Measurements from ENCODE around the gene TPST1. TPM values are rescaled to one million over a fixed set of nuclear protein-coding genes. Genes with fewer than 3 reads are reported as not detected.

The TPST1 gene
- polyA plus RNA-seq, 1 of the 3 experiments (the other 2 are of a cell fraction) = 36.4 TPM

DNA sequence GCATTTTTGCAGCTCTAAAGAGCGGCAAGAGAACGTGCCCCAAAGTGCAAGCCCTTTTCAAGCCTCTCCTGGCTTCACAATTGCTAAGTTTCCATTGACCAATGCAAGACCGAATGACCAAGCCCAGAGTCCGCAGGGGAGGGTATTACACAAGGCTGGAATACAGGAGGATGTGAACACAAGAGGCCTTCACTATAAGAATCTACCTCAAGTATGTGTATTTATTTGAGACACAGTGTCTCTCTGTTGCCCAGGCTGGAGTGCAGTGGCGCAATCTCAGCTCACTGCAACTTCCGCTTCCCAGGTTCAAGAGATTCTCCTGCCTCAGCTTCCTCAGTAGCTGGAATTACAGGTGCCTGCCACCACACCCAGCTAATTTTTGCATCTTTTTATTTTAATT is 22.2 kb upstream of the TPST1 start (continued):
- TF ChIP-seq, protein P1, sequence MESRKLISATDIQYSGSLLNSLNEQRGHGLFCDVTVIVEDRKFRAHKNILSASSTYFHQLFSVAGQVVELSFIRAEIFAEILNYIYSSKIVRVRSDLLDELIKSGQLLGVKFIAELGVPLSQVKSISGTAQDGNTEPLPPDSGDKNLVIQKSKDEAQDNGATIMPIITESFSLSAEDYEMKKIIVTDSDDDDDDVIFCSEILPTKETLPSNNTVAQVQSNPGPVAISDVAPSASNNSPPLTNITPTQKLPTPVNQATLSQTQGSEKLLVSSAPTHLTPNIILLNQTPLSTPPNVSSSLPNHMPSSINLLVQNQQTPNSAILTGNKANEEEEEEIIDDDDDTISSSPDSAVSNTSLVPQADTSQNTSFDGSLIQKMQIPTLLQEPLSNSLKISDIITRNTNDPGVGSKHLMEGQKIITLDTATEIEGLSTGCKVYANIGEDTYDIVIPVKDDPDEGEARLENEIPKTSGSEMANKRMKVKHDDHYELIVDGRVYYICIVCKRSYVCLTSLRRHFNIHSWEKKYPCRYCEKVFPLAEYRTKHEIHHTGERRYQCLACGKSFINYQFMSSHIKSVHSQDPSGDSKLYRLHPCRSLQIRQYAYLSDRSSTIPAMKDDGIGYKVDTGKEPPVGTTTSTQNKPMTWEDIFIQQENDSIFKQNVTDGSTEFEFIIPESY (IDR thresholded peaks at IDR 0.05; ENCODE audit: borderline replicate concordance, low read depth) = no peak
- no peak for TF ChIP-seq TCF12 (IDR thresholded peaks at IDR 0.05)
- TF ChIP-seq, protein P2, sequence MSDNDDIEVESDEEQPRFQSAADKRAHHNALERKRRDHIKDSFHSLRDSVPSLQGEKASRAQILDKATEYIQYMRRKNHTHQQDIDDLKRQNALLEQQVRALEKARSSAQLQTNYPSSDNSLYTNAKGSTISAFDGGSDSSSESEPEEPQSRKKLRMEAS (IDR thresholded peaks at IDR 0.05; ENCODE audit: low read depth) = no peak
- TF ChIP-seq TAF1 (IDR thresholded peaks at IDR 0.05; ENCODE audit: borderline replicate concordance, low read depth, low read length) = no peak
- TF ChIP-seq, protein P3, sequence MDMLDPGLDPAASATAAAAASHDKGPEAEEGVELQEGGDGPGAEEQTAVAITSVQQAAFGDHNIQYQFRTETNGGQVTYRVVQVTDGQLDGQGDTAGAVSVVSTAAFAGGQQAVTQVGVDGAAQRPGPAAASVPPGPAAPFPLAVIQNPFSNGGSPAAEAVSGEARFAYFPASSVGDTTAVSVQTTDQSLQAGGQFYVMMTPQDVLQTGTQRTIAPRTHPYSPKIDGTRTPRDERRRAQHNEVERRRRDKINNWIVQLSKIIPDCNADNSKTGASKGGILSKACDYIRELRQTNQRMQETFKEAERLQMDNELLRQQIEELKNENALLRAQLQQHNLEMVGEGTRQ (IDR thresholded peaks at IDR 0.05; ENCODE audit: borderline replicate concordance, low read depth, low read length) = no peak
- TF ChIP-seq EZH2phosphoT487 (IDR thresholded peaks at IDR 0.05; ENCODE audit: borderline replicate concordance, low read depth) = no peak
- no peak for TF ChIP-seq RFX5 (IDR thresholded peaks at IDR 0.05; ENCODE audit: low read length)
- TF ChIP-seq RXRA (IDR thresholded peaks at IDR 0.05; ENCODE audit: borderline replicate concordance, low read depth) = no peak
- TF ChIP-seq, protein P4, sequence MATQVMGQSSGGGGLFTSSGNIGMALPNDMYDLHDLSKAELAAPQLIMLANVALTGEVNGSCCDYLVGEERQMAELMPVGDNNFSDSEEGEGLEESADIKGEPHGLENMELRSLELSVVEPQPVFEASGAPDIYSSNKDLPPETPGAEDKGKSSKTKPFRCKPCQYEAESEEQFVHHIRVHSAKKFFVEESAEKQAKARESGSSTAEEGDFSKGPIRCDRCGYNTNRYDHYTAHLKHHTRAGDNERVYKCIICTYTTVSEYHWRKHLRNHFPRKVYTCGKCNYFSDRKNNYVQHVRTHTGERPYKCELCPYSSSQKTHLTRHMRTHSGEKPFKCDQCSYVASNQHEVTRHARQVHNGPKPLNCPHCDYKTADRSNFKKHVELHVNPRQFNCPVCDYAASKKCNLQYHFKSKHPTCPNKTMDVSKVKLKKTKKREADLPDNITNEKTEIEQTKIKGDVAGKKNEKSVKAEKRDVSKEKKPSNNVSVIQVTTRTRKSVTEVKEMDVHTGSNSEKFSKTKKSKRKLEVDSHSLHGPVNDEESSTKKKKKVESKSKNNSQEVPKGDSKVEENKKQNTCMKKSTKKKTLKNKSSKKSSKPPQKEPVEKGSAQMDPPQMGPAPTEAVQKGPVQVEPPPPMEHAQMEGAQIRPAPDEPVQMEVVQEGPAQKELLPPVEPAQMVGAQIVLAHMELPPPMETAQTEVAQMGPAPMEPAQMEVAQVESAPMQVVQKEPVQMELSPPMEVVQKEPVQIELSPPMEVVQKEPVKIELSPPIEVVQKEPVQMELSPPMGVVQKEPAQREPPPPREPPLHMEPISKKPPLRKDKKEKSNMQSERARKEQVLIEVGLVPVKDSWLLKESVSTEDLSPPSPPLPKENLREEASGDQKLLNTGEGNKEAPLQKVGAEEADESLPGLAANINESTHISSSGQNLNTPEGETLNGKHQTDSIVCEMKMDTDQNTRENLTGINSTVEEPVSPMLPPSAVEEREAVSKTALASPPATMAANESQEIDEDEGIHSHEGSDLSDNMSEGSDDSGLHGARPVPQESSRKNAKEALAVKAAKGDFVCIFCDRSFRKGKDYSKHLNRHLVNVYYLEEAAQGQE (IDR thresholded peaks at IDR 0.05; ENCODE audit: low read depth, low read length) = no peak
- TF ChIP-seq MXI1 (IDR thresholded peaks at IDR 0.05; ENCODE audit: low read depth, low read length) = no peak
- no peak for TF ChIP-seq GABPA (IDR thresholded peaks at IDR 0.05; ENCODE audit: low read depth)

DNA sequence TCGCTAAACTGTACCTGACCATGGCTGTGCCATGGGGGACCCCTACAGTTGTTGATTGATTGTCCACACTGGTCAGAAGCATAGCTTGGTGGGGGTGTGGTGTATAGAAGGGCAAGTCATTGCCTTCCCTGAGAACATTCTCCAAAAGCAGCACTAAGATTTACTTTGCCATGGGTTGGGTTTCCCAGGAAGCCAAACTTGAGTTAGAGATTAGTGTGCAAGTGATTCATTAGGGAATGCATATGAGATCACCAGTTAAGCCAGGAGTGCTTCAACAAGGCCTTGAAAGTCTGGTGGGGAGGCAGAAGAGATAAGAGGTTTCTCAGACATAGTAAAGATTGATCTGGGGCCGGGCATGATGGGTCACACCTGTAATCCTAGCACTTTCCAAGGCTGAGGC is 21.4 kb upstream of the TPST1 start:
- Histone ChIP-seq H3K9me3 (no peaks in the 10 kb centered on the region), H3F3A (replicated peaks; ENCODE audit: insufficient read depth) (no peaks in the 10 kb centered on the region), H3K9me2 (no peaks in the 10 kb centered on the region), H4K20me1 (ENCODE audit: insufficient read depth) (no peaks in the 10 kb centered on the region), H3K27ac (ENCODE audit: low read depth in 2 of 2, low read length in 1 of 2) (peak overlapping the region in 1 of 2 experiments; percentile 1; a peak in 1 of 4 replicates), H3K9ac (no peak overlapping the region), H3K4me2 (no peak overlapping the region), H3K4me3 (ENCODE audit: low read depth in 2 of 2, low read length in 1 of 2) (no peak overlapping the region), H3K4me1 (ENCODE audit: control insufficient read depth in 1 of 2, insufficient read depth in 2 of 2, low read depth in 1 of 2, low read length in 1 of 2) (no peaks in the 10 kb centered on the region; a peak in 1 of 4 replicates), H3K27me3 (ENCODE audit: insufficient read depth) (no peaks in the 10 kb centered on the region), H3K36me3 (replicated peaks in 1 of 2; ENCODE audit: control insufficient read depth in 1 of 2, insufficient read depth in 2 of 2, low read length in 1 of 2) (no peaks in the 10 kb centered on the region), H2AFZ (ENCODE audit: low read depth) (no peak overlapping the region), H3K79me2 (ENCODE audit: insufficient read depth) (no peaks in the 10 kb centered on the region)
- no peak for DNase-seq
- ChIA-PET CTCF (interaction anchor here (1.1 kb wide), 1 partner anchor 43 kb away, joined by 5 read pairs; no protein-coding TSS in a partner anchor), POLR2A (no interaction called here)
- WGBS (ENCODE audit: low lambda C conversion rate) = 97% methylated on average over 2 of the region's 2 CpGs
- TF ChIP-seq, protein P5, sequence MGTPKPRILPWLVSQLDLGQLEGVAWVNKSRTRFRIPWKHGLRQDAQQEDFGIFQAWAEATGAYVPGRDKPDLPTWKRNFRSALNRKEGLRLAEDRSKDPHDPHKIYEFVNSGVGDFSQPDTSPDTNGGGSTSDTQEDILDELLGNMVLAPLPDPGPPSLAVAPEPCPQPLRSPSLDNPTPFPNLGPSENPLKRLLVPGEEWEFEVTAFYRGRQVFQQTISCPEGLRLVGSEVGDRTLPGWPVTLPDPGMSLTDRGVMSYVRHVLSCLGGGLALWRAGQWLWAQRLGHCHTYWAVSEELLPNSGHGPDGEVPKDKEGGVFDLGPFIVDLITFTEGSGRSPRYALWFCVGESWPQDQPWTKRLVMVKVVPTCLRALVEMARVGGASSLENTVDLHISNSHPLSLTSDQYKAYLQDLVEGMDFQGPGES (IDR thresholded peaks at IDR 0.05; ENCODE audit: low read depth, low read length) = no peak
- TF ChIP-seq JUND (IDR thresholded peaks at IDR 0.05) = no peak; the same call in 1 of the 2 replicates
- TF ChIP-seq, protein P2 (IDR thresholded peaks at IDR 0.05; ENCODE audit: low read depth) = 0 out of 2 replicates have a peak, but pooled peaks have one; percentile 45
- no peak for TF ChIP-seq RCOR1 (IDR thresholded peaks at IDR 0.05; ENCODE audit: low read length)
- TF ChIP-seq FOSL2 (IDR thresholded peaks at IDR 0.05; ENCODE audit: borderline replicate concordance, low read depth) = peak; percentile 68; the same call in 1 of the 2 replicates

All from SK-N-SH (cell line).